Suprapubic skin (tissue), 4 donors: Measurements from ENCODE around the gene SCYL1.

Source experiments
- CTCF ChIP-seq, 2 donors: fragments of 200-600 bp in 1 of 2; fragments of 450-650 bp in 1 of 2; sonication (generic) in 1 of 2; IDR thresholded peaks; one replicate each; pipeline ENCODE4 v1.5.1; 2016 to 2019; ENCODE audit warnings: antibody characterized with exemption in 2 of 2, mild to moderate bottlenecking in 1 of 2, moderate library complexity in 1 of 2
- EP300 ChIP-seq: sonication (generic); formaldehyde crosslinking; IDR thresholded peaks from one replicate; pipeline ENCODE4 v1.6.1; 2017; ENCODE audit warnings: antibody characterized with exemption
- POLR2A ChIP-seq, 2 donors: fragments of 450-650 bp; IDR thresholded peaks; one replicate each; pipeline ENCODE4 v1.6.1; 2017; ENCODE audit warnings: antibody characterized with exemption in 2 of 2, mild to moderate bottlenecking in 2 of 2, moderate library complexity in 2 of 2
- POLR2AphosphoS5 ChIP-seq, 3 donors: sonication (generic); formaldehyde crosslinking; IDR thresholded peaks; one replicate each; pipeline ENCODE4 v1.6.1; 2017; ENCODE audit warnings: antibody characterized with exemption in 3 of 3

GRCh38 chr11:65504674-65505465, 20.0 kb upstream of the SCYL1 start:
- TF ChIP-seq CTCF (IDR thresholded peaks at IDR 0.05) (no peak), POLR2A (IDR thresholded peaks at IDR 0.05) (no peak), EP300 (no peak), POLR2AphosphoS5 (IDR thresholded peaks at IDR 0.05) (no peak)
